Measurements from ENCODE around the gene LIMD2. TPM values are rescaled to one million over a fixed set of nuclear protein-coding genes. Genes with fewer than 3 reads are reported as not detected.

Gene LIMD2
- total RNA-seq, 1 donor: 2.8 TPM

DNA sequence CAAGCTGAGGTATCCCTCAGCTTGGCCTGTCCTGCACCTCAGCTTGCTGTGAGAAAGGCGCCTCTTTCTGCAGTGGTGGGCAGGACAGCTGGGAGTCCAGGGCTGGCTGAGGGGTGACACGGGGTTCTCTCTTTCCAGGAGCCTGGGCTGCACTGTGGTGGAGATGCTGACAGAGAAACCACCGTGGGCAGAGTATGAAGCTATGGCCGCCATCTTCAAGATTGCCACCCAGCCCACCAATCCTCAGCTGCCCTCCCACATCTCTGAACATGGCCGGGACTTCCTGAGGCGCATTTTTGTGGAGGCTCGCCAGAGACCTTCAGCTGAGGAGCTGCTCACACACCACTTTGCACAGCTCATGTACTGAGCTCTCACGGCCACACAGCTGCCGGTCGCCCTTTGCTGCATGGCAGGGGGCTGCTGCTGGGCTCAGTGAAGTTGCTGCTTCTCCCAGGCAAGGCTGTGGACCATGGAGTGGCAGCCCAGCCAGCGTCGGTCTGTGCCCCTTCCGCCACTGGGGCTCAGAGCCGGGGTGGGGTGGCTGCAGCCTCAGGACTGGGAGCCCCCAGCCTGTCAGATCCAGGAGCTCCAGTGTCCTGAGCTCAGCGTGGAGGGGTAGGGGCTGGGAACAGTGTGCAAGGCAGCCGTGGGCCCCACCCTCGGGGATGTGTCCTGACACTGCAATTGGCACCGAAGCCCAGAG lies 6.4 kb downstream of the LIMD2 start:
- no peak overlapping the region for H3K4me3 ChIP-seq (ENCODE audit: low read depth, low read length)
- TF ChIP-seq, protein P1, sequence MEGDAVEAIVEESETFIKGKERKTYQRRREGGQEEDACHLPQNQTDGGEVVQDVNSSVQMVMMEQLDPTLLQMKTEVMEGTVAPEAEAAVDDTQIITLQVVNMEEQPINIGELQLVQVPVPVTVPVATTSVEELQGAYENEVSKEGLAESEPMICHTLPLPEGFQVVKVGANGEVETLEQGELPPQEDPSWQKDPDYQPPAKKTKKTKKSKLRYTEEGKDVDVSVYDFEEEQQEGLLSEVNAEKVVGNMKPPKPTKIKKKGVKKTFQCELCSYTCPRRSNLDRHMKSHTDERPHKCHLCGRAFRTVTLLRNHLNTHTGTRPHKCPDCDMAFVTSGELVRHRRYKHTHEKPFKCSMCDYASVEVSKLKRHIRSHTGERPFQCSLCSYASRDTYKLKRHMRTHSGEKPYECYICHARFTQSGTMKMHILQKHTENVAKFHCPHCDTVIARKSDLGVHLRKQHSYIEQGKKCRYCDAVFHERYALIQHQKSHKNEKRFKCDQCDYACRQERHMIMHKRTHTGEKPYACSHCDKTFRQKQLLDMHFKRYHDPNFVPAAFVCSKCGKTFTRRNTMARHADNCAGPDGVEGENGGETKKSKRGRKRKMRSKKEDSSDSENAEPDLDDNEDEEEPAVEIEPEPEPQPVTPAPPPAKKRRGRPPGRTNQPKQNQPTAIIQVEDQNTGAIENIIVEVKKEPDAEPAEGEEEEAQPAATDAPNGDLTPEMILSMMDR (IDR thresholded peaks at IDR 0.05; ENCODE audit: insufficient read depth, low read length): no peak
- no peak for DNase-seq (ENCODE audit: low read depth)

- DNase-seq (ENCODE audit: low read depth): no peak
- TF ChIP-seq, protein P1 (IDR thresholded peaks at IDR 0.05; ENCODE audit: insufficient read depth, low read length): no peak
- H3K4me3 ChIP-seq (ENCODE audit: low read depth, low read length): no peak overlapping the region
Observed at GRCh38 chr17:63692195-63692816, 7.6 kb downstream of the LIMD2 start.

DNA sequence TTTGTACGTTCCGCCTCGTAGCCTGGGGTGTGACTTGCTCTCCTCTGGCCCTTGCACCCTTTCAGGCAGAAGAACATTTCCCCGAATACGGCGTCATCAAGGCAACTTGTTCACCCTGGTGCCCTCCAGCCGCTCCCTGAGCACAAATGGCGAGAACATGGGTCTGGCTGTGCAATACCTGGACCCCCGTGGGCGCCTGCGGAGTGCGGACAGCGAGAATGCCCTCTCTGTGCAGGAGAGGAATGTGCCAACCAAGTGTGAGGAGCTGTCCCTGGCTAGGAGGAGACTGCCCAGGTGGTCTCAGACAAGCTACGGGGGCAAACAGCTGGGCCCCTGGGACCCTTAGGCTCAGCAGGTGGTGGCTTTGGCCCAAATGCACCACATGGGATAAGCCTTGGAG lies 10.4 kb downstream of the LIMD2 start:
- no peak for DNase-seq (ENCODE audit: low read depth)
- H3K4me3 ChIP-seq (ENCODE audit: low read depth, low read length): no peak overlapping the region
- TF ChIP-seq, protein P1 (IDR thresholded peaks at IDR 0.05; ENCODE audit: insufficient read depth, low read length): no peak

GRCh38 chr17:63688396-63689020 lies 11.4 kb downstream of the LIMD2 start:
- TF ChIP-seq, protein P1 (IDR thresholded peaks at IDR 0.05; ENCODE audit: insufficient read depth, low read length): no peak
- no peak for DNase-seq (ENCODE audit: low read depth)
- no peak overlapping the region for H3K4me3 ChIP-seq (ENCODE audit: low read depth, low read length)

DNA sequence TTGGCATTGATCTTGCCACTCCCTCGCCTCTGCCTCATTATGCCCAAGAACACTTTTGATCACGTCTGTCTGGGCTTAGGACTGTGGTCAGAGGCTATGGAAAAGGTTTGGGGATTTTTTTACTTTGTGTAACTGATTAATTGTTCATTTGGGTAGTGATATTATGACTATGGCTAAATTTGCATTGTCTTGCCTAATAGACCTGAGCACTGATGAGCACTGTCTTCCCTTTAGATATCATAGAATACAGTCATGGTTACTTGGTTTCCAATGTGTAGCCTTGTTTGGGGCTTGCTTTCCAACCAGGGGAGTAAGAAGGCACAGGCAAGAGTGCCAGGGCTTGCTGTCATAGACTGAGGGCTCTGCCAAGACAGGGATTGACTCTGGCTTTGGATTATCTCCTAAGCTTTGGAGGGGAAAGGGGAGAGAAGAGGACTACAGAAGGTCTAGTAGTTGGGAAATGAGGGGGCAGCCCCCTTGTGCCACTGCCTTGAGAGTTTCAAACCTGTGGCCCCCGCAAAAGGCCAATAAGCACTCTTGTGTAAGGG lies 13.7 kb downstream of the LIMD2 start:
- no peak overlapping the region for H3K4me3 ChIP-seq (ENCODE audit: low read depth, low read length)
- no peak for DNase-seq (ENCODE audit: low read depth)
- TF ChIP-seq, protein P1 (IDR thresholded peaks at IDR 0.05; ENCODE audit: insufficient read depth, low read length): no peak

DNA sequence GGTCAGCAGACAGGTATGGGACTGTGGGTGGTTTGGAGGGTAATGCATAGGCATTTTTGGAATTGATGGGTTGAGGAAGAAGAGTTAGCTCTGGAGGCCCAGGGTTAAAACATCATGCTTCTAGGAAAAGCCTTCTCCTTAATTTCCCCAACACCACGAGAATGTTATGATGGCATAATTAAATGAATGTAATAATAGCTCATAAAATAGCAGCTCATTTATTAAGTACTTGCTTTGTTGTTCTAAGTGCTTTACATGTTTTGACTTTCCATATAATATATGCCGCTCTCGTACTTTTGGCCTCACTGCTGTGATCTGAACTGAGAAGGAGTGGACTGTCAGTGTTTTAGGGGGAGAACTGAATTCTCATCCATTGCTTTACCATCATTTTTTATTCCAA lies 14.3 kb downstream of the LIMD2 start:
- DNase-seq (ENCODE audit: low read depth): no peak

More for the DNA sequence above, 14.3 kb downstream of the LIMD2 start:
- TF ChIP-seq, protein P1 (IDR thresholded peaks at IDR 0.05; ENCODE audit: insufficient read depth, low read length): no peak
- no peak overlapping the region for H3K4me3 ChIP-seq (ENCODE audit: low read depth, low read length)
